8988T (cell line): Measurements from ENCODE around the gene CEBPG.

ENCODE experiments used
- DNase-seq: peaks from one replicate; pipeline ENCODE4 v3.0.0; 2011

The CEBPG gene

DNA sequence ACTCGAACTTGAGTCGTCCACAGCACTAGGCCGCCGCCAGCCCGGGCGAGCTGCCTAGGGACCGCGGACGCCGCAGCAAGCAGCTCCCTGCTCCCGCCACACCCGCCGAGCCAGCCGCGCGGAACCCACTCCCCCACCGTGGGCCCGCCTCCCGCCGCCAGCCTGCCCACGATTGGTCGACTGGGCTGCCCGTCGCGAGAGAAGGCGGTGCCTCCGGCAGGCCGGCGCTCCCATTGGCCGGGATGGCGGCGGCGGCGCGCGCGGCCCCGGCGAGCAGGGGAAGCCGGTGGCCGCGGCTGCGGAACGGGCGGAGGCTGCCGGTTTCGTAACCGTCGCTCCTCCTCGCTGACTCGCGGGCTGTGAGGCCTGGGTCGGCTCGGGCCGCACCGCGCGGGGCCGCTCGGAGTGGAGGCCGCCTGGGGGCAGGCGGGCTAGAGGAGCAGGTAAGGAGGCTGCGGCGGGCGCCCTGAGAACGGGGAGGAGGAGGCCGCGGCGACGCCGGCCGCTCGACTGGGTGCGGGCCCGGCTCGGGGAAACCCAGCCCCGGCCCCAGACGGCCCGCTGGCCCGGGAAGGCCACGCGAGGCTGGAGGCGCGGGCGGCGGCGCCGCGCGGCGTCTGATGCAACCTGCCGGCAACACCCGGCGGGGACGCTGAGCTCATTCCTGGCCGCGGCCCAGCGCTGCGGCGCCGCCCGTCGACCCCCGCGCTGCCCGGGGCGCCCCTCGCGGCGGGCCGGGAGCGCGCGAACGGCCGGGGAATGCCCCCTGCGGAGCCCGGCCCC lies at the start of gene CEBPG:
Gene CEBPG (plus strand): TSS at position 257 of the 783 bp plus-strand sequence. CDS start 5,531 bp downstream, outside the sequence.
- peak; percentile 99 for DNase-seq

DNA sequence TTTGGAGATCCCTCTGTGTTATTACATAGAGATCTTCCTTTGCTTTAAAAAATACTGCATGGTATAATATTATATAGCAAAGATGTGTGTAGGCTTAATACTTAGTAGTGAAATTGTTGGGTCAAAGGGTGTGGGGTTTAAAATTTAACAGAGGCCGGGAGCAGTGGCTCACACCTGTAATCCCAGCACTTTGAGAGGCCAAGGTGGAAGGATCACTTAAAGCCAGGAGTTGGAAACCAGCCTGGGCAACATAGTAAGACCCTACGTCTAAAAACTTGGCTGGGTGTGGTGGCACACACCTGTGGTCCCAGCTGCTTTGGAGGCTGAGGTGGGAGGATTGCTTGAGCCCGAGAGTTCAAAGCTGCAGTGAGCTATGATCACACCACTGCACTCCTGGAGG lies 48.9 kb upstream of the CEBPG start:
- no peak for DNase-seq

GRCh38 chr19:33325920-33326319 lies 47.6 kb upstream of the CEBPG start:
- DNase-seq: no peak

GRCh38 chr19:33329060-33329459 lies 44.4 kb upstream of the CEBPG start:
- no peak for DNase-seq

DNA sequence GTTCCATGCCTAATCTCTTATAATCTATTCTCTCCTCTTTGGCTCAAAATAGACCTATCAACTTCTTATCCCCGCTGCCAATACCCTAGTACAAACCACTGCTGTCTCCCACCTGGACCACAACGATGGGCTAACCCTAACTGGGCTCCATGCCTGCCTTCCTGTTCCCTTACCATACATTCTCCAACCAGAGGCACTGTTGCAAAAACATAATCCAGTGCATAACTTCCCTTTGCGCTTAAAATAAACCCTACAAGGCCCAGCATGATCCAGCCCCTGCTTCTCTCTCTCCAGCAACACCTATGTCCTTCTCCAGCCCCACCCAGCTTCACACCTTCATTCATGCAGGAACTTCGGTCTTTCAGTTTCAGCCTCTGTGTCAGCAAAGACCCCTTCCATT lies 43.8 kb upstream of the CEBPG start:
- DNase-seq: no peak

- no peak for DNase-seq
Observed at GRCh38 chr19:33332248-33332647, 41.3 kb upstream of the CEBPG start.

DNA sequence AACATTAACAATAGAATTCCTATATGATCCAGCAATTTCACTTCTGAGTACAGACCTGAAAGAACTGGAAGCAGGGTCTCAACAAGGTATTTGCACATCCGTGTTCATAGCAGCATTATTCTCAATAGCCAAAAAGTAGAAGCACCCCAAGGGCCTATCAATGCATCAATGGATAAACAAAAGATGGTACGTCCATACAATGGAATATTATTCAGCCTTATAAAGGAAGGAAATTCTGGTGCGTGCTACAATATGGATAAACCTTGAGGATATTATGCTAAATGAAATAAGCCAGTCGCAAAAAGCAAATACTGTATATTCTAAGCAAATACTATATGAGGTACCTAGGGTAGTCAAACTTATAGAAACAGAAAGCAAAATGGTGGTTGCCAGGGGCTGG lies 40.4 kb upstream of the CEBPG start:
- no peak for DNase-seq

DNA sequence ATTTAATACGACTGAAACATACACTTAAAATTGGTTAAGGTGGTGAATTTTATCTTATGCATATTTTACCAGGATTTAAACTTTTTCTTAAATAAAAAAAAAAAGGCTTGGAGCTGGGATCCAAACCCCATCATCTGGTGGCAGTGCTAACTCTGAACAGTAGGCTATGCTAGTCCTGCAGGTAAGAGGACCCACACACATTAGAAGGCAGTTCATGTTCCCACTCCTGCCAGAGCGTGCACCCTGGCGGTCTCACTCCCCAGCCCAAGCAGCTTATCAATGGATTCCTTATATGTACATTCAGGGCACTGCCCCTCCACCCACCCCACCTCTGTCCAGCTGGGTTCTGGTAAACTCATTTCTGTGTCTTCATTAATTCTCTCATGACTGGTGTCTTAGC lies 39.9 kb upstream of the CEBPG start:
- no peak for DNase-seq

DNA sequence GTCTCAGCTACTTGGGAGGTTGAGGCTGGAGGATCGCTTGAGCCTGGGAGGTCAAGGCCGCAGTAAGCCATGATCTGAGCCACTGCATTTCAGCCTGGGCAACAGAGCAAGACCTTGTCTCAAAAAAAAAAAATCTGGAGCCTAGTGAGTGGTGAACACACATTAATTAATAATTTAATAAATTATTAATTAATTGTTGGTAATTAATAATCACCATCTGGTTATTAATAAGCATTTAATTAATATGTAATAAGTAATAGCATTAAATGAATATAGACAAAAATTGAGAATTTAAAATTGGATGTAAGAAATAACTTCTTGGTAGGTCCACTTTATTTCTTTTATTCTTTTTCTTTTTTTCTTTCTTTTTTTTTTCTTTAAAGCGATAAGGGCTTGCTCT lies 39.2 kb upstream of the CEBPG start:
- DNase-seq: no peak

- no peak for DNase-seq
Observed at GRCh38 chr19:33335446-33335845, 38.1 kb upstream of the CEBPG start.

- no peak for DNase-seq
Observed at GRCh38 chr19:33339016-33339984, 34.2 kb upstream of the CEBPG start.

DNA sequence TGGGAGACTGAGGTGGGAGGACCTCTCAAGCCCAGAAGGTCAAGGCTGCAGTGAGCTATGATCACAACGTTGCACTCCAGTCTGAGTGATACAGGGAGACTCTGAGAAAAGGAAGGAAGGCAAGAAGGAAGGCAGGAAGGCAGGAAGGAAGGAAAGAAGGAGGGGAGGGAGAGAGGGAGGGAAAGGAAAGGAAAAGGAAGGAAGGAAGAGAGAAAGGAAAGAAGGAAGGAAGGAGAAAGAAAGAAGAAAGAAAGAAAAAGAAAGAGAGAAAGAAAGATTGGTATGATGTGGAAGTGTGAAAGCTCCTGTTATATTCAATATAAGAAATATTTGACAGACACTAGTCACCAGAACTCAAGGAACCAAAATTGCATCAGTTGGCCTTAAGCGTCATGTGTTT lies 32.5 kb upstream of the CEBPG start:
- no peak for DNase-seq

- no peak for DNase-seq
Observed at GRCh38 chr19:33343301-33343700, 30.2 kb upstream of the CEBPG start.

DNA sequence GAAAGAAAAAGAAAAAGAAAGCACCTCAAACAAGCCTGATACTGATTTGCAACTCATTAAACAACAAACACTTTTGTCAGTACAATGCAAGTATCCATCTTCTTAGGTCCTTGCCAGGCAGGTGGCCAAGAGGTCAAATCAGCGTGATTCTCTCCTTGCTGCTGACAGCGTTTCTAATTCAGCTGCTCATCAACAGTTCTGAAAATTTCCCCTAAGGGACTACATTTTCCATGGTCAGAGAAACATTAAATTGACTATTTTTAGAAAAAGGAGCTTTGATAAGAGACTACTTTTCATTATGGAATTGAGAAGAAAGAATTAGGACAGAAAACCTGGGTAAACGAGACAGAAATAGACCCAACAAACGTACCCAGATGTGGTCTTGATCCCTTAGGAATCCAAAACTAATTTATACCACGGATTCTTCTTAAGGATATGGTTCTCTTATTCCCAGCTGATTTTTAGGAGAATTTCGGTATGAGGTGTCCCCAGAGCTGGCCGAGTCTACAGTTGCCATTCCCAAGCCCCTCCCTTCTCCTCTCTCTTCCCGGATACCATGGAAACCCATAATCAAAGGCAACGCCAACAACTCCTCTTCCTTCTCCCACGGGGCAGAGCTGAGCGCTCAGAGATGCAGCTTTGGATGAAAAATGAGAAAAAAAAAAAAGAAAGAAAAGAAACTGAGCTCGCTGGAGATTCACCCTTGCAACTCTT lies 29.5 kb upstream of the CEBPG start:
- no peak for DNase-seq

DNA sequence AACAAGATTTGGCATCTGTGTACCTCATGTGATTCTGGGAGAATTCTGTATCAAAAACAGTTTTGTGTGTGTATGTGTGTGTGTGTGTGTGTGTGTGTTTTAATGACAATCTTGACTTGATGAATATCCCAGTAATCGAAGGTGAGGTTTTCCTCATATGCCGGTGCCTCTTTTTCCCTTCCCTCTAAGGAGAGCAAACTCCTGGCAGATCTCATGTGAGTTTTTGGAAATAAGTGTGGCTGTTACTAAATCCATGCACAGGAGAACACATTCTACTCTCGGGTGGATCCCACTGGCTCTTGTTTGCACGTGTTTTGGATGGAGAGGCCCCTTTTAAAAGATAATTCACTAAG lies 29.0 kb upstream of the CEBPG start:
- no peak for DNase-seq

- no peak for DNase-seq
Observed at GRCh38 chr19:33345163-33345562, 28.3 kb upstream of the CEBPG start.

- no peak for DNase-seq
Observed at GRCh38 chr19:33346665-33347064, 26.8 kb upstream of the CEBPG start.

GRCh38 chr19:33347300-33347699 lies 26.2 kb upstream of the CEBPG start:
- no peak for DNase-seq

GRCh38 chr19:33348301-33349010 lies 25.1 kb upstream of the CEBPG start:
- no peak for DNase-seq

DNA sequence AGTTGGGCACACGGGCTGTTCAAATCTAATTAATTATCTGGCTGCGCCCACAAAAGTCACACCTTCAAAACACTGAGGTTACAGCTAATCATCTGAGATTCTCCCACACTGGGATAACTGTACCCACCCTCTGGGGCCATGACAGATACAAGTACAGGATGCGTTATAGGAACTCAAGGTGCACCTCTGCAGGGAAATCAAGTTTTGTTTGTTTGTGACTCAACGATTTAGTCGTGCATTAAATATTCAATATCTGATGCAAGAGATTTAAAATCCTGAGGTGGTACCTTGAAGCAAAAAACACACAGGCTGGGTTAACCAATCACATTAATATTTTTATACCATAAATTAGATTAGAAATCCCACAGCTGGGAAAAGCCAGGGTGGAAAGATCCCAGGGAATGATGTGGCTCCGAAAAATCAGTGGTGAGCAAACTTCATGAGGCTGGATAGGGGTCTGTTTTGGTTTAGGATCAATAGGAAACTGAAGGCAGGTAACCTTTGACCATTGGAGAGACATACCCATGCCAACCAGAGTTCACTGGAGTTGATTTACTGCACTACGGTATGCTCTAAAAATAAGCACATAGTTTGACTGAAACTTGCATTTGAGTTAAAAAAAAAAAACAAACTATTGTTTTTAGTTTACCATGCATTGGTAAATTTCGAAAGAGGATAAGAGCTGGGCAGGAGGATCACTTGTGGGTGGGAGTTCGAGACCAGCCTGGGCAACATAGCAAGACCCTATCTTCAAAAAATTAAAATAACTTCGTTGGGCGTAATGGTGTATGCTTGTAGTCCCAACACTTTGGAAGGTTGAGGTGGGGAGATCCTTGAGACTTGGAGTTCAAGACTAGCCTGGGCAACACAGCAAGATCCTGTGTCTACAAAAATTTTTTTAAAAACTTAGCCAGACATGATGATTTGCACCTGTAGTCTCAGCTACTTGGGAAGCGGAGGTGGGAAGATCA lies 23.9 kb upstream of the CEBPG start:
- DNase-seq: no peak

DNA sequence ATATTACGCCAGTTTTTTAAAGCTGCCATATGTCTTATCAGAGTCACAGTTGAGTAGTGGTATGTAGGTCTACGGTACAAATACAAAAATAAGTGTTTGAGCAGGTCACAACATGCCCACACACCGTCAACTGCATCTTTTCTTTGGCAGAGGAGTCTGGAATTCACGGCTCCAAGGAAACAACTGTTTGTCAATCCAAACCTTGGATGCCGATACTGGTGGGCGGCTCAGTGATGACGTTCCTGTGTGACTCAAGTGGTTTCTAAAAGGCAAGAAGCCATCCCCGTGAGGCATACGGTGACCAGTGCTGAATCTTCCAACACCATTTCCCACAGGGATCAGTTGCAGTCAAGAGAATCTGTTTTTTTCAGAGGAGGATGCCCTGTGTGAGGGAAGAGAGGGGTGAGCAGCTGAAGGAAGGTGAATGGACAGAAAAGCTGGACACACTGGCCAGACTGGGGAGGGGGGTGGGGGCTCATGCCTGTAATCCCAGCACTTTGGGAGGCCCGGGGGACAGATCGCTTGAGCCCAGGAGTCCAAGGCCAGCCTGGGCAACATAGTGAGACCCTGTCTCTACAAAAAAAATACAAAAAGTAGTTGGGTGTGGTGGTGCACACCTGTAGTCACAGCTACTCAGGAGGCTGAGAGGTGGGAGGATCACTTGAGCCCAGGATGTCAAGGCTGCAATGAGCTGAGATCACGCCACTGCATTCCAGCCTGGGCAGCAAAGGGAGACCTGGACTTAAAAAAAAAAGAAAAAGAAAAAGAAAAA lies 22.8 kb upstream of the CEBPG start:
- no peak for DNase-seq
